Measurements from ENCODE around the gene ARHGEF4. TPM values are rescaled to one million over a fixed set of nuclear protein-coding genes. Genes with fewer than 3 reads are reported as not detected.

The ARHGEF4 gene
- total RNA-seq, 1 experiment from 2014 or later: 21.8 TPM

GRCh38 chr2:130864830-130865800 is 28.4 kb downstream of the ARHGEF4 start (continued):
- TF ChIP-seq HMGXB4 (CRISPR knock-in tag; IDR thresholded peaks at IDR 0.05) (no peak), OVOL2 (CRISPR knock-in tag; IDR thresholded peaks at IDR 0.05; ENCODE audit: borderline replicate concordance) (no peak)

- Mint-ChIP-seq H3K4me1 (peaks cover 5% of the 10 kb centered on the region; the same call in 1 of the 2 replicates), H3K4me3 (no peak overlapping the region), H3K9me3 (peaks cover 3% of the 10 kb centered on the region; the same call in 1 of the 2 replicates), H3K27me3 (ENCODE audit: low read depth) (no peaks in the 10 kb centered on the region), H3K36me3 (no peaks in the 10 kb centered on the region), H3K27ac (no peak overlapping the region)
- CTCF ChIA-PET: interaction anchor here (0.7 to 1.6 kb wide), 8 partner anchors 26 to 74 kb away, joined by 3 to 8 read pairs (median 4); no protein-coding TSS in a partner anchor
- no peak for DNase-seq (ENCODE audit: low spot score)
- TF ChIP-seq ELF4 (CRISPR knock-in tag; IDR thresholded peaks at IDR 0.05; ENCODE audit: low read depth) (no peak), ZNF396 (CRISPR knock-in tag; IDR thresholded peaks at IDR 0.05; ENCODE audit: borderline replicate concordance) (no peak), ZNF232 (CRISPR knock-in tag; IDR thresholded peaks at IDR 0.05) (no peak), FOXP1 (CRISPR knock-in tag; IDR thresholded peaks at IDR 0.05; ENCODE audit: borderline replicate concordance) (no peak), PREB (CRISPR knock-in tag; IDR thresholded peaks at IDR 0.05; ENCODE audit: borderline replicate concordance) (no peak), ATF2 (CRISPR knock-in tag; IDR thresholded peaks at IDR 0.05; ENCODE audit: borderline replicate concordance, low read depth) (no peak), JAZF1 (CRISPR knock-in tag; IDR thresholded peaks at IDR 0.05) (no peak), ZNF317 (CRISPR knock-in tag; IDR thresholded peaks at IDR 0.05; ENCODE audit: borderline replicate concordance, low read depth) (no peak), ZNF281 (CRISPR knock-in tag; IDR thresholded peaks at IDR 0.05) (no peak), MYBL2 (CRISPR knock-in tag; IDR thresholded peaks at IDR 0.05) (no peak)
- ATAC-seq: no peak
- POLR2A ChIA-PET: no interaction called here
These were observed 32.9 kb downstream of the ARHGEF4 start for GRCh38 chr2:130869441-130870160.

GRCh38 chr2:130870161-130870485 is 33.4 kb downstream of the ARHGEF4 start:
- Mint-ChIP-seq H3K36me3 (no peaks in the 10 kb centered on the region; the same call in 1 of the 2 replicates), H3K4me1 (peaks cover 5% of the 10 kb centered on the region; the same call in 1 of the 2 replicates), H3K4me3 (no peak overlapping the region), H3K27me3 (ENCODE audit: low read depth) (no peaks in the 10 kb centered on the region), H3K9me3 (peaks cover 7% of the 10 kb centered on the region), H3K27ac (no peak overlapping the region)
- TF ChIP-seq RORB (CRISPR knock-in tag; IDR thresholded peaks at IDR 0.05) (no peak), IRF2 (CRISPR knock-in tag; IDR thresholded peaks at IDR 0.05; ENCODE audit: borderline replicate concordance, low read depth) (no peak), MAX (CRISPR knock-in tag; IDR thresholded peaks at IDR 0.05) (no peak)
- no peak for DNase-seq (ENCODE audit: low spot score)
- CTCF ChIA-PET: interaction anchor here (1.0 to 1.6 kb wide), 5 partner anchors 26 to 73 kb away, joined by 3 to 8 read pairs (median 6); no protein-coding TSS in a partner anchor
- POLR2A ChIA-PET: no interaction called here
- no peak for ATAC-seq
